Vagina (tissue), 2 donors: ENCODE measurements around the gene ADAMTS17. TPM values are rescaled to one million over a fixed set of nuclear protein-coding genes. Genes with fewer than 3 reads are reported as not detected.

Source experiments
- DNase-seq, 2 donors: peaks; one replicate each; pipeline ENCODE4 v3.0.0-alpha.2; 2017; ENCODE audit errors: extremely low spot score in 2 of 2
- H3K27ac ChIP-seq: fragments of 200-600 bp; sonication (generic); one replicate; pipeline ENCODE4 v1.5.1; 2019
- H3K27me3 ChIP-seq: fragments of 200-600 bp; sonication (generic); one replicate; pipeline ENCODE4 v1.5.1; 2019
- H3K36me3 ChIP-seq, 2 donors: fragments of 200-600 bp; sonication (generic); one replicate each; pipeline ENCODE4 v1.5.1; 2017 to 2019
- H3K4me1 ChIP-seq: fragments of 200-600 bp; sonication (generic); one replicate; pipeline ENCODE4 v1.5.1; 2019
- H3K4me3 ChIP-seq, 2 donors: fragments of 200-600 bp; sonication (generic); 1 replicate in 1 of 2; 2 replicates in 1 of 2; pipeline ENCODE4 v1.5.1; 2016 to 2019
- H3K9me3 ChIP-seq: fragments of 200-600 bp; sonication (generic); one replicate; pipeline ENCODE4 v1.5.1; 2019
- POLR2A ChIP-seq, 2 donors: fragments of 450-650 bp; IDR thresholded peaks; one replicate each; pipeline ENCODE4 v1.6.1; 2017; ENCODE audit warnings: antibody characterized with exemption in 2 of 2, mild to moderate bottlenecking in 2 of 2, moderate library complexity in 2 of 2
- POLR2AphosphoS5 ChIP-seq, 2 donors: sonication (generic); formaldehyde crosslinking; IDR thresholded peaks; one replicate each; pipeline ENCODE4 v1.9.0; 2017; ENCODE audit warnings: antibody characterized with exemption in 2 of 2, mild to moderate bottlenecking in 2 of 2, low read depth in 1 of 2; ENCODE audit not compliant: insufficient read depth in 1 of 2
- intact Hi-C: fragments of 100-400 bp; cut with DNase I; formaldehyde crosslinking; loops from one replicate; pipeline ENCODE4 v1.15.1; 2023
- total RNA-seq: library from RNA; depleted of rRNA; stranded (reverse); fragments of >200 nt; gene quantifications from one replicate; pipeline ENCODE4 v1.2.3, GENCODE V29; 2016
- TF ChIP-seq, protein P1 (sequence below), 3 experiments: fragments of 450-650 bp in 2 of 3; fragments of 200-600 bp in 1 of 3; sonication (generic) in 1 of 3; IDR thresholded peaks; one replicate each; pipeline ENCODE4 v1.5.1; 2017 to 2019; ENCODE audit warnings: antibody characterized with exemption in 3 of 3, mild to moderate bottlenecking in 2 of 3, moderate library complexity in 2 of 3

ADAMTS17 gene
- total RNA-seq, 1 donor from 2014 or later = 16.0 TPM

- DNase-seq = peak in 1 of 2 donors; percentile 81
- Histone ChIP-seq H3K9me3 (no peaks in the 10 kb centered on the region), H3K4me3 (no peak overlapping the region), H3K36me3 (no peaks in the 10 kb centered on the region), H3K4me1 (peaks cover 26% of the 10 kb centered on the region), H3K27ac (no peak overlapping the region), H3K27me3 (no peaks in the 10 kb centered on the region)
- TF ChIP-seq POLR2AphosphoS5 (IDR thresholded peaks at IDR 0.05; ENCODE audit: insufficient read depth in 1 of 2, low read depth in 1 of 2) = no peak
- no peak for TF ChIP-seq POLR2A (IDR thresholded peaks at IDR 0.05)
- TF ChIP-seq, protein P1, sequence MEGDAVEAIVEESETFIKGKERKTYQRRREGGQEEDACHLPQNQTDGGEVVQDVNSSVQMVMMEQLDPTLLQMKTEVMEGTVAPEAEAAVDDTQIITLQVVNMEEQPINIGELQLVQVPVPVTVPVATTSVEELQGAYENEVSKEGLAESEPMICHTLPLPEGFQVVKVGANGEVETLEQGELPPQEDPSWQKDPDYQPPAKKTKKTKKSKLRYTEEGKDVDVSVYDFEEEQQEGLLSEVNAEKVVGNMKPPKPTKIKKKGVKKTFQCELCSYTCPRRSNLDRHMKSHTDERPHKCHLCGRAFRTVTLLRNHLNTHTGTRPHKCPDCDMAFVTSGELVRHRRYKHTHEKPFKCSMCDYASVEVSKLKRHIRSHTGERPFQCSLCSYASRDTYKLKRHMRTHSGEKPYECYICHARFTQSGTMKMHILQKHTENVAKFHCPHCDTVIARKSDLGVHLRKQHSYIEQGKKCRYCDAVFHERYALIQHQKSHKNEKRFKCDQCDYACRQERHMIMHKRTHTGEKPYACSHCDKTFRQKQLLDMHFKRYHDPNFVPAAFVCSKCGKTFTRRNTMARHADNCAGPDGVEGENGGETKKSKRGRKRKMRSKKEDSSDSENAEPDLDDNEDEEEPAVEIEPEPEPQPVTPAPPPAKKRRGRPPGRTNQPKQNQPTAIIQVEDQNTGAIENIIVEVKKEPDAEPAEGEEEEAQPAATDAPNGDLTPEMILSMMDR (IDR thresholded peaks at IDR 0.05) = no peak
- intact Hi-C loops = no loop called here
These were observed 320.1 kb downstream of the ADAMTS17 start for GRCh38 chr15:100021653-100022052.

DNA sequence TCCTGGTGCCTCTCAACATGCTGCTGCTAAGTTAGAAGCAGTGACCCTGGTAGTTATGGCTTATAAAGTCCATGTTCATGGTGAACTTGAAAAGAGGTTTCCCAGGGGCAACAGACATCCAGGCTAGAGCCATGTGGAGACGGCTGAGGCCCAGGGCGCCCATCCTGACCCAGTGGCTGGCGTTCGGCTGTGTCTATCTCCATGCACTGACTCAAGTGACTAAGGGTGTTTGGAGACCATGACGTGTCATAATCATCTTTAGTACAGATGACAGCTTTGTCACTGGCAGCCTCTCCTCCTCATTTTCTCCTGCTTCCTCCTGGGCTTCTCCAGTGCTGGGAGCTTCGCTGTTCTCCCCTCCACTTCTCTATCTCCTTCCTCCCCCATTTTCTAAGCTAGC lies 321.2 kb downstream of the ADAMTS17 start:
- Histone ChIP-seq H3K4me3 (no peak overlapping the region), H3K27ac (no peak overlapping the region), H3K9me3 (no peaks in the 10 kb centered on the region), H3K27me3 (no peaks in the 10 kb centered on the region), H3K36me3 (no peaks in the 10 kb centered on the region), H3K4me1 (peaks cover 26% of the 10 kb centered on the region)
- intact Hi-C loops = no loop called here
- peak in 1 of 2 donors; percentile 54 for DNase-seq
- TF ChIP-seq, protein P1 (IDR thresholded peaks at IDR 0.05) = no peak
- TF ChIP-seq POLR2AphosphoS5 (IDR thresholded peaks at IDR 0.05; ENCODE audit: insufficient read depth in 1 of 2, low read depth in 1 of 2) (no peak), POLR2A (IDR thresholded peaks at IDR 0.05) (no peak)

DNA sequence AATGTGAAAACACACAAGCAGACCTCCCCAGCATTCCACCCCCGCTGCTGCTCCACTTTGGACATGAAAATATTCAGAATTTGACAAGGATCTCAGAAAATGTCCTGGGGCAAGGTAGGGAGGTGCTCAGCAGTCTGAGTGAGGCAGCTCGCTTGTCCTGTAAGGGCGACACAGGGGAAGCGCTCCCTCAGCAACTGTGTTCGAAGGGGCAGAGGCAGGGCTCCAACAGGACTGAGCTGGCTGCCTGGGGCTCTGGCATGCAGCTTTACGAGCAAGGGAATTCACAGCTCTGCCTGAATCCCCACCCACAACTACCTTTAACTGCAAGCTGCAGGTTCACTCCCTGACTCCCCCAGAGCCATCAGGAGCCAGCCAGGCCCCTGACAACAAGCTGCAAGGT lies 321.6 kb downstream of the ADAMTS17 start:
- TF ChIP-seq POLR2A (IDR thresholded peaks at IDR 0.05) = no peak
- TF ChIP-seq, protein P1 (IDR thresholded peaks at IDR 0.05) = no peak
- TF ChIP-seq POLR2AphosphoS5 (IDR thresholded peaks at IDR 0.05; ENCODE audit: insufficient read depth in 1 of 2, low read depth in 1 of 2) = no peak
- peaks cover 26% of the 10 kb centered on the region for H3K4me1 ChIP-seq
- no peaks in the 10 kb centered on the region for H3K27me3 ChIP-seq
- H3K4me3 ChIP-seq = no peak overlapping the region
- no peak for DNase-seq
- H3K9me3 ChIP-seq = no peaks in the 10 kb centered on the region
- no peaks in the 10 kb centered on the region for H3K36me3 ChIP-seq
- H3K27ac ChIP-seq = no peak overlapping the region
- intact Hi-C loops = no loop called here

DNA sequence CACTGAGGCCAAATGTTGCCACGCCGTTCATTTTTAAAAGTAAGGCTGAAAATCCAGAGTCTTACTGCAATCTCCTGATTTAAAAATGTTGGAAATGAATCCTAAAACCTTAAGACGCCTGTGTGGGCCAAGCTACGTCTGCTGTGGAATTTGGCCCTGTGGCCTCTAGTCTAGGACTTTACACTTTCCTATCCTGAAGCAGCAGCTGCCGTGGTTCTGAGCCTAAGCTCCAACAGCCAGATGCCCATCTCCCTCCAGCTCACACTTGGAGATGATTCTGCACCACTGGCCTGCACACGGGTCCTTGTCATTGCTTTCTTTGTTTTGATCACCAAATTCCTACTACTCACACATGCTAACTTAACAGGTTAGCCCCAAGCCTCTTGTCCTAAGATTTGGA lies 322.2 kb downstream of the ADAMTS17 start:
- Histone ChIP-seq H3K9me3 (no peaks in the 10 kb centered on the region), H3K4me1 (peaks cover 26% of the 10 kb centered on the region), H3K27ac (no peak overlapping the region), H3K27me3 (no peaks in the 10 kb centered on the region), H3K36me3 (no peaks in the 10 kb centered on the region), H3K4me3 (no peak overlapping the region)
- peak in 1 of 2 donors; percentile 79 for DNase-seq
- intact Hi-C loops = no loop called here
- TF ChIP-seq, protein P1 (IDR thresholded peaks at IDR 0.05) = no peak
- TF ChIP-seq POLR2A (IDR thresholded peaks at IDR 0.05) (no peak), POLR2AphosphoS5 (IDR thresholded peaks at IDR 0.05; ENCODE audit: insufficient read depth in 1 of 2, low read depth in 1 of 2) (no peak)

DNA sequence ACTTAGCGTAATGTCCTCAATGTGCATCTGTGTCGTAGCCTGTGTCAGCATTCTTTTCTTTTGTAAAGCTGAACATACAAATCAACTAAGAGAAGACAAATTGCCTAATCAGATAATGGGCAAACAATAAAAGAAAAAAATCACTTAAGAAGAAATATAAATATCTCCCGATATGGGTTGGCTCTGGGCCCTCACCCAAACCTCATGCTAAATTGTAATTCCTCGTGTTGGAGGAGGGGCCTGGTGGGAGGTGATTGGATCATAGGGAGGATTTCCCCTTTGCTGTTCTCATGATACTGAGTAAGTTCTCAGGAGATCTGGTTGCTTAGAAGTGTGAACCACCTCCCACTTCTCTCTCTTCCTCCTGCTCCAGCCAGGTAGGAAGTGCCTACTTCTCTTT lies 323.6 kb downstream of the ADAMTS17 start:
- Histone ChIP-seq H3K36me3 (no peaks in the 10 kb centered on the region), H3K9me3 (no peaks in the 10 kb centered on the region), H3K4me1 (peaks cover 26% of the 10 kb centered on the region), H3K4me3 (no peak overlapping the region), H3K27me3 (no peaks in the 10 kb centered on the region), H3K27ac (no peak overlapping the region)
- DNase-seq = no peak
- intact Hi-C loops = no loop called here
- TF ChIP-seq, protein P1 (IDR thresholded peaks at IDR 0.05) = no peak
- TF ChIP-seq POLR2A (IDR thresholded peaks at IDR 0.05) (no peak), POLR2AphosphoS5 (IDR thresholded peaks at IDR 0.05; ENCODE audit: insufficient read depth in 1 of 2, low read depth in 1 of 2) (no peak)
